Measurements from ENCODE around the gene RYR3.

GRCh38 chr15:33569036-33569435, 258.3 kb downstream of the RYR3 start:
- no peak for TF ChIP-seq CTCF (conservative IDR thresholded peaks at IDR 0.05; ENCODE audit: low read length)
- TF ChIP-seq EZH2phosphoT487 (IDR thresholded peaks at IDR 0.05; ENCODE audit: borderline replicate concordance, low read depth, low read length): no peak

All from OCI-LY7 (cell line).